K562 (cell line): Measurements from ENCODE around the gene C1RL. TPM values are rescaled to one million over a fixed set of nuclear protein-coding genes. Genes with fewer than 3 reads are reported as not detected.
A peak's percentile ranks its signal among the peaks of the same experiment; 100 is the strongest.

Experiments used
- ATF1 ChIP-seq, 2 experiments: fragments of 450-650 bp in 1 of 2; IDR thresholded peaks; 2 replicates each; pipeline ENCODE4 v1.6.1; 2016; ENCODE audit warnings: missing compliant biosample characterization in 1 of 2, missing genetic modification characterization in 1 of 2
- CXXC5 ChIP-seq: fragments of 250-450 bp; sonication (Bioruptor Pico); IDR thresholded peaks from 2 replicates; pipeline ENCODE4 v1.8.0; 2022; ENCODE audit warnings: inconsistent platforms, mild to moderate bottlenecking, moderate library complexity
- KDM4B ChIP-seq, 2 experiments: fragments of 450-650 bp in 1 of 2; sonication (generic) in 1 of 2; IDR thresholded peaks; 2 replicates each; pipeline ENCODE4 v1.6.1; 2016 to 2017; ENCODE audit warnings: borderline replicate concordance in 2 of 2, antibody characterized with exemption in 1 of 2, low read depth in 1 of 2, mild to moderate bottlenecking in 1 of 2
- MAZ ChIP-seq, 2 experiments: fragments of 450-650 bp in 1 of 2; sonication (generic) in 1 of 2; formaldehyde crosslinking; IDR thresholded peaks in 1 of 2; conservative IDR thresholded peaks in 1 of 2; 2 replicates each; pipeline versions ENCODE4 v1.4.0 to v1.5.0; 2020; ENCODE audit warnings: mild to moderate bottlenecking in 1 of 2, missing genetic modification reagents in 1 of 2
- NR3C1 ChIP-seq: sonication (generic); formaldehyde crosslinking; IDR thresholded peaks from 2 replicates; pipeline ENCODE4 v1.8.1; 2022; ENCODE audit warnings: missing genetic modification reagents
- RAD21 ChIP-seq, 2 experiments: fragments of 250-450 bp in 1 of 2; fragments of 450-650 bp in 1 of 2; sonication (Bioruptor Pico) in 1 of 2; formaldehyde crosslinking in 1 of 2; IDR thresholded peaks in 1 of 2; conservative IDR thresholded peaks in 1 of 2; 2 replicates each; pipeline versions ENCODE4 v1.4.0 to v1.8.0; 2020 to 2022; ENCODE audit warnings: mild to moderate bottlenecking in 2 of 2, moderate library complexity in 1 of 2
- RBM22 ChIP-seq: fragments of 200-400 bp; formaldehyde crosslinking; IDR thresholded peaks from 2 replicates; pipeline ENCODE4 v1.6.1; 2018; ENCODE audit warnings: low read length, low read depth; ENCODE audit not compliant: poor library complexity, severe bottlenecking
- SMC3 ChIP-seq: conservative IDR thresholded peaks from 2 replicates; pipeline ENCODE4 v1.6.1; 2011; ENCODE audit warnings: low read depth, low read length, improper control_type of control experiment; ENCODE audit not compliant: insufficient read depth
- ZSCAN32 ChIP-seq: fragments of 450-650 bp; formaldehyde crosslinking; IDR thresholded peaks from 2 replicates; pipeline ENCODE4 v1.4.0; 2020; ENCODE audit warnings: mild to moderate bottlenecking, moderate library complexity
- polyA plus RNA-seq, 8 experiments: library from polyadenylated mRNA; depleted of rRNA in 4 of 8; stranded (reverse) in 5 of 8; unstranded in 3 of 8; fragments of >200 nt; fragmentation: Nextera tagmentation in 2 of 8; fragmentation: Illumina TruSeq in 1 of 8; extraction: Ambion mirVana in 2 of 8; extraction: Trizol in 1 of 8; gene quantifications; 2 replicates each; pipeline versions ENCODE4 v1.2.1 to v1.2.3, GENCODE V29; 2011 to 2014; ENCODE audit warnings: inconsistent platforms in 1 of 8, missing spikeins in 1 of 8
- total RNA-seq, 7 experiments: library from RNA; depleted of rRNA in 6 of 7; stranded (reverse); fragments of >200 nt in 6 of 7; fragmentation: Illumina TruSeq in 2 of 7; extraction: Trizol in 2 of 7; gene quantifications; 2 replicates each; pipeline versions ENCODE4 v1.2.1 to v1.2.3, GENCODE V29; 2011 to 2021; ENCODE audit warnings: low replicate concordance in 1 of 7
- TF ChIP-seq, protein P1 (sequence below): fragments of 250-450 bp; sonication (Bioruptor Pico); IDR thresholded peaks from 2 replicates; pipeline ENCODE4 v1.5.0; 2020; ENCODE audit warnings: mild to moderate bottlenecking
- TF ChIP-seq, protein P2 (sequence below), 3 experiments: IDR thresholded peaks in 2 of 3; conservative IDR thresholded peaks in 1 of 3; 2 replicates each; pipeline ENCODE4 v1.5.1; 2011 to 2012; ENCODE audit warnings: low read length in 3 of 3, mild to moderate bottlenecking in 3 of 3, control low read depth in 2 of 3, improper control_type of control experiment in 1 of 3, inconsistent platforms in 1 of 3, low read depth in 1 of 3, mixed read lengths in 1 of 3, moderate library complexity in 1 of 3; ENCODE audit not compliant: insufficient read depth in 2 of 3

The C1RL gene
- total and polyA plus RNA-seq, 9 of the 15 experiments (the other 6 are each of a cell fraction or from before 2014, with no cell fraction given): 1.4 to 10.7 (median 8.0) TPM

DNA sequence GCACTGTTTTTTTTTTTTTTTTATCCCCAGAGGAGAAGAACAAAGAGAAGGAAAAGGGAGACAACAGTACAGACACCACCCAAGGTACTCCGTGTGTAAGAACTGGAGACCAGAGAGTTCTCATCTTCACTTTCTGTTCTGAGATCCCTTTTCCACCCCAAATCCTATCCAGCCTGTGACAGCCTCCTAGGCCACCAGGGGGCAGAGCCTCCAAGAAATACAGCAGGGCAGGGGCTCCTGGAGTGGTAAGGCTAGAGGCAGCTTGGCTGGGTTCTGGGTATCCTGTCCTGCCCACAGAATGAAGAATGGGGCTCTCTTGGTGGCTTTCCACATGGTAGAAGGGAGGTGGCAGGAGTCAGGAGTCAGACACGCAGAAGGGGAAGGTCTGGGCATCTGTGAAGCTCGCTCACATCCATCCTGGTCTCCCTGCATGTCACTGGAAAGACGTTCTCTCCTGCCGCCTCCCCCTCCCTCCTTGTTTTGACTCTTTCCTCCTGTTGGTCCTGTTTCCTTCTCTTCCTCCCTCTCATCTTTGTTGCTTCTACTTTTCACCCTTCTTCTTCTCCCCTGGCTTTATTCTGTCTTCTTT is 33.1 kb upstream of the C1RL start (continued):
- TF ChIP-seq NR3C1 (CRISPR knock-in tag) (no peak), MAZ (CRISPR knock-in tag; conservative IDR thresholded peaks at IDR 0.05 in 1 of 2, IDR thresholded peaks at IDR 0.05 in 1 of 2) (peak in 1 of 2 experiments; percentile 42; a peak in 1 of 4 replicates), RAD21 (CRISPR knock-in tag; conservative IDR thresholded peaks at IDR 0.05 in 1 of 2, IDR thresholded peaks at IDR 0.05 in 1 of 2) (peak; percentile 31 to 55), RBM22 (no peak), ATF1 (CRISPR knock-in tag; IDR thresholded peaks at IDR 0.05) (no peak), ATF1 (tag; IDR thresholded peaks at IDR 0.05) (no peak), ZSCAN32 (CRISPR knock-in tag) (no peak), SMC3 (peak; percentile 55), KDM4B (IDR thresholded peaks at IDR 0.05; ENCODE audit: borderline replicate concordance in 2 of 2, low read depth in 1 of 2) (no peak), CXXC5 (CRISPR knock-in tag) (no peak)
- TF ChIP-seq, protein P1, sequence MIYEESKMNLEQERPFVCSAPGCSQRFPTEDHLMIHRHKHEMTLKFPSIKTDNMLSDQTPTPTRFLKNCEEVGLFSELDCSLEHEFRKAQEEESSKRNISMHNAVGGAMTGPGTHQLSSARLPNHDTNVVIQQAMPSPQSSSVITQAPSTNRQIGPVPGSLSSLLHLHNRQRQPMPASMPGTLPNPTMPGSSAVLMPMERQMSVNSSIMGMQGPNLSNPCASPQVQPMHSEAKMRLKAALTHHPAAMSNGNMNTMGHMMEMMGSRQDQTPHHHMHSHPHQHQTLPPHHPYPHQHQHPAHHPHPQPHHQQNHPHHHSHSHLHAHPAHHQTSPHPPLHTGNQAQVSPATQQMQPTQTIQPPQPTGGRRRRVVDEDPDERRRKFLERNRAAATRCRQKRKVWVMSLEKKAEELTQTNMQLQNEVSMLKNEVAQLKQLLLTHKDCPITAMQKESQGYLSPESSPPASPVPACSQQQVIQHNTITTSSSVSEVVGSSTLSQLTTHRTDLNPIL: no peak
- TF ChIP-seq, protein P2, sequence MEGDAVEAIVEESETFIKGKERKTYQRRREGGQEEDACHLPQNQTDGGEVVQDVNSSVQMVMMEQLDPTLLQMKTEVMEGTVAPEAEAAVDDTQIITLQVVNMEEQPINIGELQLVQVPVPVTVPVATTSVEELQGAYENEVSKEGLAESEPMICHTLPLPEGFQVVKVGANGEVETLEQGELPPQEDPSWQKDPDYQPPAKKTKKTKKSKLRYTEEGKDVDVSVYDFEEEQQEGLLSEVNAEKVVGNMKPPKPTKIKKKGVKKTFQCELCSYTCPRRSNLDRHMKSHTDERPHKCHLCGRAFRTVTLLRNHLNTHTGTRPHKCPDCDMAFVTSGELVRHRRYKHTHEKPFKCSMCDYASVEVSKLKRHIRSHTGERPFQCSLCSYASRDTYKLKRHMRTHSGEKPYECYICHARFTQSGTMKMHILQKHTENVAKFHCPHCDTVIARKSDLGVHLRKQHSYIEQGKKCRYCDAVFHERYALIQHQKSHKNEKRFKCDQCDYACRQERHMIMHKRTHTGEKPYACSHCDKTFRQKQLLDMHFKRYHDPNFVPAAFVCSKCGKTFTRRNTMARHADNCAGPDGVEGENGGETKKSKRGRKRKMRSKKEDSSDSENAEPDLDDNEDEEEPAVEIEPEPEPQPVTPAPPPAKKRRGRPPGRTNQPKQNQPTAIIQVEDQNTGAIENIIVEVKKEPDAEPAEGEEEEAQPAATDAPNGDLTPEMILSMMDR (IDR thresholded peaks at IDR 0.05 in 2 of 3, conservative IDR thresholded peaks at IDR 0.05 in 1 of 3; ENCODE audit: insufficient read depth in 2 of 3, low read depth in 1 of 3, low read length in 3 of 3): peak; percentile 74 to 81 (median 76)
